Measurements from ENCODE around the gene TMPRSS11F.

DNA sequence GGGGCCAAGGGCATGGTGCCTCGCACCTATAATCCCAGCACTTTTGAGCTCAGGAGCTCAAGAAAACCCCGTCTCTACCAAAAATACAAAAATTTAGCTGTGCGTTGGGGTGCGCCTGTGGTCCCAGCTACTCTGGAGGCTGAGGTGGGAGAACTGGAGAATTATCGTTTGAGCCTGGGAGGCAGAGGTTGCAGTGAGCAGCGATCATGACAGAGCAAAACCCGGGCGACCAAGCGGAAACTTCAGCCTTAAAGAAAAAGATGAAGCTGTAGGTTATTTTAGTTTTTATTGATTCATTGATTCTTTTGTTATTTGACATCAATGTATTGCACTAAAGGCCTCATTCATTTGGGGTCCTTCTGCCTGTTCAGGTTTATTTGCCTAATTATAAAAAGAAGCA lies 5.4 kb downstream of the TMPRSS11F start:
- TF ChIP-seq EZH2 (IDR thresholded peaks at IDR 0.05; ENCODE audit: borderline replicate concordance, low read depth, low read length, severe bottlenecking) (no peak), POLR2A (IDR thresholded peaks at IDR 0.05; ENCODE audit: low read depth, low read length) (no peak), MYC (IDR thresholded peaks at IDR 0.05; ENCODE audit: low read depth, low read length) (no peak), GATA2 (IDR thresholded peaks at IDR 0.05; ENCODE audit: insufficient read depth, insufficient read length, low read depth, low read length) (no peak), POLR2AphosphoS5 (IDR thresholded peaks at IDR 0.05; ENCODE audit: insufficient read depth, low read depth, low read length) (no peak), FOS (IDR thresholded peaks at IDR 0.05; ENCODE audit: borderline replicate concordance, insufficient read depth, low read length) (no peak)
- TF ChIP-seq, protein P1, sequence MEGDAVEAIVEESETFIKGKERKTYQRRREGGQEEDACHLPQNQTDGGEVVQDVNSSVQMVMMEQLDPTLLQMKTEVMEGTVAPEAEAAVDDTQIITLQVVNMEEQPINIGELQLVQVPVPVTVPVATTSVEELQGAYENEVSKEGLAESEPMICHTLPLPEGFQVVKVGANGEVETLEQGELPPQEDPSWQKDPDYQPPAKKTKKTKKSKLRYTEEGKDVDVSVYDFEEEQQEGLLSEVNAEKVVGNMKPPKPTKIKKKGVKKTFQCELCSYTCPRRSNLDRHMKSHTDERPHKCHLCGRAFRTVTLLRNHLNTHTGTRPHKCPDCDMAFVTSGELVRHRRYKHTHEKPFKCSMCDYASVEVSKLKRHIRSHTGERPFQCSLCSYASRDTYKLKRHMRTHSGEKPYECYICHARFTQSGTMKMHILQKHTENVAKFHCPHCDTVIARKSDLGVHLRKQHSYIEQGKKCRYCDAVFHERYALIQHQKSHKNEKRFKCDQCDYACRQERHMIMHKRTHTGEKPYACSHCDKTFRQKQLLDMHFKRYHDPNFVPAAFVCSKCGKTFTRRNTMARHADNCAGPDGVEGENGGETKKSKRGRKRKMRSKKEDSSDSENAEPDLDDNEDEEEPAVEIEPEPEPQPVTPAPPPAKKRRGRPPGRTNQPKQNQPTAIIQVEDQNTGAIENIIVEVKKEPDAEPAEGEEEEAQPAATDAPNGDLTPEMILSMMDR (IDR thresholded peaks at IDR 0.05; ENCODE audit: extremely low read depth in 1 of 2, insufficient read depth in 1 of 2, low read depth in 1 of 2, low read length in 2 of 2) = no peak
- TF ChIP-seq, protein P2, sequence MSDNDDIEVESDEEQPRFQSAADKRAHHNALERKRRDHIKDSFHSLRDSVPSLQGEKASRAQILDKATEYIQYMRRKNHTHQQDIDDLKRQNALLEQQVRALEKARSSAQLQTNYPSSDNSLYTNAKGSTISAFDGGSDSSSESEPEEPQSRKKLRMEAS (IDR thresholded peaks at IDR 0.05; ENCODE audit: insufficient read depth, insufficient read length) = no peak
